Vagina (tissue), 2 donors: ENCODE measurements around the gene ATPAF1.

Experiments used
- CTCF ChIP-seq, 3 experiments: fragments of 450-650 bp in 2 of 3; fragments of 200-600 bp in 1 of 3; sonication (generic) in 1 of 3; IDR thresholded peaks; one replicate each; pipeline ENCODE4 v1.5.1; 2017 to 2019; ENCODE audit warnings: antibody characterized with exemption in 3 of 3, mild to moderate bottlenecking in 2 of 3, moderate library complexity in 2 of 3
- POLR2A ChIP-seq, 2 donors: fragments of 450-650 bp; IDR thresholded peaks; one replicate each; pipeline ENCODE4 v1.6.1; 2017; ENCODE audit warnings: antibody characterized with exemption in 2 of 2, mild to moderate bottlenecking in 2 of 2, moderate library complexity in 2 of 2

DNA sequence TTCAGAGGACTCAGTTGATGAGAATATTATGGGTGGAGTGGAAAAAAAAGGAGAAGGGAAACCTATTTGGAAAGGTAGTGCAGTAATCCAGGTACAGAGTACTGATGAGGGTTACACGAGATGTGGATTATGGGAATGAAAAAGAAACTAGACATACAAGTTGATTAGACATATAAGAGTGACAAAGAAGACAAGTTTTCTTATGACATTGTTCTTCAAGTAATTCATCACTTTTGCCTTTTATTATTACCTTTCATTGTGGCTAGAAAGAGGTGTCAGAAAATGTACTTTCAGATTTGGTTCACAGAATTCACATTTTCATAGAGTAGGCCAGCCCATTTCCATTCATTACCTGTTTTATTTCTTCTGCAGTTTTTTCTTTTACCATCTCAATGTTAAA, 10.4 kb downstream of the ATPAF1 start:
- TF ChIP-seq CTCF (IDR thresholded peaks at IDR 0.05): no peak
- no peak for TF ChIP-seq POLR2A (IDR thresholded peaks at IDR 0.05)
